ENCODE results near the gene TUBB2B. TPM values are rescaled to one million over a fixed set of nuclear protein-coding genes. Genes with fewer than 3 reads are reported as not detected.
A peak's percentile ranks its signal among the peaks of the same experiment; 100 is the strongest.

The TUBB2B gene
- total and polyA plus RNA-seq, 9 of the 15 experiments (the other 6 are each of a cell fraction or from before 2014, with no cell fraction given), result 0.11 to 9.7 (median 4.6) TPM

DNA sequence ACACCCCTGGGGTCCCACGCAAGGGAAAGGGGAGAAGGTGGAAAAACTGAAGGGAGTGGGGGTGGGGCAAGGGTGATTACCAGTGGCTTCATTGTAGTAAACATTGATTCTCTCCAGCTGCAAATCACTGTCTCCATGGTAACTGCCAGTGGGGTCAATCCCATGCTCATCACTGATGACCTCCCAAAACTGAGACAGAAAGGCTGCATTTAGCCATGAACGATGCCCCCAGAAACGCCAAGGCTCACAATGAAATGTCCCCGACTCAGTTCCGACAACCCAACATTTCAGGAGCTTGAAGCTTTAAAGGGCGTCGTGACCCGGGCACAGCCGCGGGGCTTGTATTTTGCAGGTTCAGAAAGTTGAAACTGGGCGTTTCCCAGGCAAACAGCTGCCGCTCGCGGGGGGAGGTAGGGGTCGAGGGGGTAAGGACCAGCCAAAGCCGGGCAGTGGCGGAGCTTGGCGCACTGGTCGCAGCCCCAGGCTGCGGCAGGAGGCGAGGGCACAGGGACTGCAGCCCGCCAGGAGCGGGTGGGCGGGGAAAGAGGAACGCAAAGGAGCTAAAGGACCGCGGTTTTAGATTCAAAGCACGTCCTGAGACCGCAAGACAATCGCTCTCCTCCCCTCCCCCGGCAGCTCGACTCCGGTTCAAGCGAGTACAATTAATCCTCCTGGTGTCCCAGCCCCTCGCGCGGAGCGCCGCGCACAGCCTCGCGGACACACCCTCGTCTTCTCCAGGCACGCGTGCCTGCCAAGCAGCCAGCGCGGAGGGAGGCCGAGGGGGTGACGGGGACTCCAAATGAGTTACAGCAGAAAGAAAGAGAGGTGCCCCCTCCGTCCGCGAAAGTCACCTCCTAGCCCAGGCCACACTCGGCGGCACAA, 731 bp downstream of the TUBB2B start:
- intact Hi-C loops (cut with micrococcal nuclease) (no loop called here), in situ Hi-C loops (cut with MboI) (no loop called here)
- Histone ChIP-seq H3K79me2 (ENCODE audit: control insufficient read depth, insufficient read depth, low read length) (no peaks in the 10 kb centered on the region), H3K9me3 (replicated peaks; ENCODE audit: control insufficient read depth, insufficient read depth, low read depth, low read length) (no peaks in the 10 kb centered on the region), H2AFZ (ENCODE audit: low read depth, low read length) (peak overlapping the region; percentile 86), H3K27ac (ENCODE audit: extremely low read depth, low read depth, low read length) (no peak overlapping the region), H3K9me1 (ENCODE audit: control insufficient read depth, insufficient read depth, low read length) (no peaks in the 10 kb centered on the region), H3K9ac (ENCODE audit: insufficient read depth in 1 of 2, low read depth in 2 of 2, low read length in 2 of 2) (peak overlapping the region; percentile 51 to 90), H3K36me3 (ENCODE audit: control insufficient read depth, insufficient read depth, low read length) (no peaks in the 10 kb centered on the region), H3K4me3 (peak overlapping the region; percentile 36), H4K20me1 (replicated peaks; ENCODE audit: control insufficient read depth, insufficient read depth, low read length) (no peaks in the 10 kb centered on the region), H3K4me2 (ENCODE audit: insufficient read depth, low read length) (peak overlapping the region; percentile 84), H3K27me3 (ENCODE audit: control insufficient read depth in 2 of 2, insufficient read depth in 2 of 2, low read length in 2 of 2) (peaks cover 33 to 59% of the 10 kb centered on the region in 2 experiments), H3K4me1 (replicated peaks in 1 of 2; ENCODE audit: control insufficient read depth in 2 of 2, insufficient read depth in 2 of 2, low read length in 2 of 2) (peaks cover 35 to 47% of the 10 kb centered on the region in 2 experiments)
- ATAC-seq (peak; percentile 67), DNase-seq (ENCODE audit: extremely low read depth in 1 of 4, low spot score in 3 of 4) (peak; percentile 57 to 72 (median 61)), FAIRE-seq (peak; percentile 70)
- ChIA-PET POLR2A (interaction anchor here (0.7 to 1.3 kb wide), 4 partner anchors 10 to 33 kb away, joined by 3 to 4 read pairs (median 4); no protein-coding TSS in a partner anchor), CTCF (ENCODE audit: low intra/inter-chr PET ratio) (no interaction called here)
- TSS peak; percentile 59 for BruUV-seq (replicated peaks)
- WGBS (ENCODE audit: insufficient coverage, low coverage, missing lambda C conversion rate), result 3% methylated on average over 52 of the region's 54 CpGs
- TF ChIP-seq ZNF140 (CRISPR knock-in tag; IDR thresholded peaks at IDR 0.05) (no peak), LCOR (CRISPR knock-in tag; IDR thresholded peaks at IDR 0.05) (0 out of 2 replicates have a peak, but pooled peaks have one; percentile 65), NR1H2 (CRISPR knock-in tag; IDR thresholded peaks at IDR 0.05) (peak; percentile 78; the same call in 1 of the 2 replicates), ZC3H4 (CRISPR knock-in tag; IDR thresholded peaks at IDR 0.05; ENCODE audit: borderline replicate concordance) (no peak), ZNF584 (CRISPR knock-in tag; IDR thresholded peaks at IDR 0.05; ENCODE audit: low read depth) (no peak), ATF1 (CRISPR knock-in tag; IDR thresholded peaks at IDR 0.05) (no peak), ATF1 (tag; IDR thresholded peaks at IDR 0.05) (peak; percentile 27; the same call in 1 of the 2 replicates), TBP (optimal IDR thresholded peaks at IDR 0.05; ENCODE audit: low read depth, low read length) (no peak), ZSCAN29 (IDR thresholded peaks at IDR 0.05) (no peak), FOXJ3 (CRISPR knock-in tag; IDR thresholded peaks at IDR 0.05) (no peak)
- TF ChIP-seq, protein P1, sequence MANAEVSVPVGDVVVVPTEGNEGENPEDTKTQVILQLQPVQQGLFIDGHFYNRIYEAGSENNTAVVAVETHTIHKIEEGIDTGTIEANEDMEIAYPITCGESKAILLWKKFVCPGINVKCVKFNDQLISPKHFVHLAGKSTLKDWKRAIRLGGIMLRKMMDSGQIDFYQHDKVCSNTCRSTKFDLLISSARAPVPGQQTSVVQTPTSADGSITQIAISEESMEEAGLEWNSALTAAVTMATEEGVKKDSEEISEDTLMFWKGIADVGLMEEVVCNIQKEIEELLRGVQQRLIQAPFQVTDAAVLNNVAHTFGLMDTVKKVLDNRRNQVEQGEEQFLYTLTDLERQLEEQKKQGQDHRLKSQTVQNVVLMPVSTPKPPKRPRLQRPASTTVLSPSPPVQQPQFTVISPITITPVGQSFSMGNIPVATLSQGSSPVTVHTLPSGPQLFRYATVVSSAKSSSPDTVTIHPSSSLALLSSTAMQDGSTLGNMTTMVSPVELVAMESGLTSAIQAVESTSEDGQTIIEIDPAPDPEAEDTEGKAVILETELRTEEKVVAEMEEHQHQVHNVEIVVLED (CRISPR knock-in tag; IDR thresholded peaks at IDR 0.05), result no peak
- TF ChIP-seq, protein P2, sequence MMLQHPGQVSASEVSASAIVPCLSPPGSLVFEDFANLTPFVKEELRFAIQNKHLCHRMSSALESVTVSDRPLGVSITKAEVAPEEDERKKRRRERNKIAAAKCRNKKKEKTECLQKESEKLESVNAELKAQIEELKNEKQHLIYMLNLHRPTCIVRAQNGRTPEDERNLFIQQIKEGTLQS (IDR thresholded peaks at IDR 0.05), result no peak
- TF ChIP-seq, protein P2 (CRISPR knock-in tag; conservative IDR thresholded peaks at IDR 0.05), result 0 out of 2 replicates have a peak, but pooled peaks have one; percentile 21
- TF ChIP-seq, protein P3, sequence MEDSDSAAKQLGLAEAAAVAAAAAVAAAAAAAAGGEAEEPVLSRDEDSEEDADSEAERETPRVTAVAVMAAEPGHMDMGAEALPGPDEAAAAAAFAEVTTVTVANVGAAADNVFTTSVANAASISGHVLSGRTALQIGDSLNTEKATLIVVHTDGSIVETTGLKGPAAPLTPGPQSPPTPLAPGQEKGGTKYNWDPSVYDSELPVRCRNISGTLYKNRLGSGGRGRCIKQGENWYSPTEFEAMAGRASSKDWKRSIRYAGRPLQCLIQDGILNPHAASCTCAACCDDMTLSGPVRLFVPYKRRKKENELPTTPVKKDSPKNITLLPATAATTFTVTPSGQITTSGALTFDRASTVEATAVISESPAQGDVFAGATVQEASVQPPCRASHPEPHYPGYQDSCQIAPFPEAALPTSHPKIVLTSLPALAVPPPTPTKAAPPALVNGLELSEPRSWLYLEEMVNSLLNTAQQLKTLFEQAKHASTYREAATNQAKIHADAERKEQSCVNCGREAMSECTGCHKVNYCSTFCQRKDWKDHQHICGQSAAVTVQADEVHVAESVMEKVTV (CRISPR knock-in tag; IDR thresholded peaks at IDR 0.05), result no peak
- TF ChIP-seq, protein P4, sequence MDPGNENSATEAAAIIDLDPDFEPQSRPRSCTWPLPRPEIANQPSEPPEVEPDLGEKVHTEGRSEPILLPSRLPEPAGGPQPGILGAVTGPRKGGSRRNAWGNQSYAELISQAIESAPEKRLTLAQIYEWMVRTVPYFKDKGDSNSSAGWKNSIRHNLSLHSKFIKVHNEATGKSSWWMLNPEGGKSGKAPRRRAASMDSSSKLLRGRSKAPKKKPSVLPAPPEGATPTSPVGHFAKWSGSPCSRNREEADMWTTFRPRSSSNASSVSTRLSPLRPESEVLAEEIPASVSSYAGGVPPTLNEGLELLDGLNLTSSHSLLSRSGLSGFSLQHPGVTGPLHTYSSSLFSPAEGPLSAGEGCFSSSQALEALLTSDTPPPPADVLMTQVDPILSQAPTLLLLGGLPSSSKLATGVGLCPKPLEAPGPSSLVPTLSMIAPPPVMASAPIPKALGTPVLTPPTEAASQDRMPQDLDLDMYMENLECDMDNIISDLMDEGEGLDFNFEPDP (CRISPR knock-in tag; IDR thresholded peaks at IDR 0.05), result no peak
